ENCODE results near the gene CACNA1I. TPM values are rescaled to one million over a fixed set of nuclear protein-coding genes. Genes with fewer than 3 reads are reported as not detected.

Gene CACNA1I
- total RNA-seq, 1 donor from 2014 or later: 0.41 TPM

- Mint-ChIP-seq H3K27ac (peak overlapping the region; percentile 18), H3K27me3 (peaks cover 63% of the 10 kb centered on the region), H3K4me1 (ENCODE audit: low read depth) (no peaks in the 10 kb centered on the region), H3K9me3 (ENCODE audit: low read depth) (no peaks in the 10 kb centered on the region), H3K36me3 (ENCODE audit: insufficient read depth) (no peaks in the 10 kb centered on the region), H3K4me3 (ENCODE audit: low read depth) (peak overlapping the region; percentile 47)
- DNase-seq (ENCODE audit: low spot score, unreplicated experiment): no peak
- TF ChIP-seq CTCF (IDR thresholded peaks at IDR 0.05; ENCODE audit: unreplicated experiment): no peak
These were observed 92.1 kb downstream of the CACNA1I start for GRCh38 chr22:39662686-39663052.

- no peaks in the 10 kb centered on the region for H3K4me1 Mint-ChIP-seq (ENCODE audit: low read depth)
- no peaks in the 10 kb centered on the region for H3K9me3 Mint-ChIP-seq (ENCODE audit: low read depth)
These were observed 93.2 kb downstream of the CACNA1I start for GRCh38 chr22:39663751-39664150.

GRCh38 chr22:39664485-39665200 lies 94.1 kb downstream of the CACNA1I start:
- Mint-ChIP-seq H3K27me3 (peaks cover 54% of the 10 kb centered on the region), H3K9me3 (ENCODE audit: low read depth) (no peaks in the 10 kb centered on the region), H3K27ac (no peak overlapping the region), H3K36me3 (ENCODE audit: insufficient read depth) (no peaks in the 10 kb centered on the region), H3K4me3 (ENCODE audit: low read depth) (peak overlapping the region; percentile 61), H3K4me1 (ENCODE audit: low read depth) (no peaks in the 10 kb centered on the region)
- DNase-seq (ENCODE audit: low spot score, unreplicated experiment): peak; percentile 63
- no peak for TF ChIP-seq CTCF (IDR thresholded peaks at IDR 0.05; ENCODE audit: unreplicated experiment)

More at GRCh38 chr22:39663751-39664150, 93.2 kb downstream of the CACNA1I start:
- H3K36me3 Mint-ChIP-seq (ENCODE audit: insufficient read depth): no peaks in the 10 kb centered on the region
- H3K27ac Mint-ChIP-seq: no peak overlapping the region
- H3K27me3 Mint-ChIP-seq: peaks cover 61% of the 10 kb centered on the region
- no peak for TF ChIP-seq CTCF (IDR thresholded peaks at IDR 0.05; ENCODE audit: unreplicated experiment)
- no peak overlapping the region for H3K4me3 Mint-ChIP-seq (ENCODE audit: low read depth)
- DNase-seq (ENCODE audit: low spot score, unreplicated experiment): no peak

- Mint-ChIP-seq H3K36me3 (ENCODE audit: insufficient read depth) (no peaks in the 10 kb centered on the region), H3K4me1 (ENCODE audit: low read depth) (no peaks in the 10 kb centered on the region), H3K27ac (no peak overlapping the region), H3K9me3 (ENCODE audit: low read depth) (no peaks in the 10 kb centered on the region), H3K4me3 (ENCODE audit: low read depth) (no peak overlapping the region), H3K27me3 (peaks cover 50% of the 10 kb centered on the region)
- no peak for DNase-seq (ENCODE audit: low spot score, unreplicated experiment)
- no peak for TF ChIP-seq CTCF (IDR thresholded peaks at IDR 0.05; ENCODE audit: unreplicated experiment)
These were observed 94.7 kb downstream of the CACNA1I start for GRCh38 chr22:39665229-39665628.

- no peaks in the 10 kb centered on the region for H3K4me1 Mint-ChIP-seq (ENCODE audit: low read depth)
- no peak for DNase-seq (ENCODE audit: low spot score, unreplicated experiment)
- H3K4me3 Mint-ChIP-seq (ENCODE audit: low read depth): no peak overlapping the region
- no peaks in the 10 kb centered on the region for H3K9me3 Mint-ChIP-seq (ENCODE audit: low read depth)
- H3K36me3 Mint-ChIP-seq (ENCODE audit: insufficient read depth): no peaks in the 10 kb centered on the region
- no peak overlapping the region for H3K27ac Mint-ChIP-seq
- peaks cover 43% of the 10 kb centered on the region for H3K27me3 Mint-ChIP-seq
- TF ChIP-seq CTCF (IDR thresholded peaks at IDR 0.05; ENCODE audit: unreplicated experiment): no peak
These were observed 95.3 kb downstream of the CACNA1I start for GRCh38 chr22:39665661-39666431.

Data from progenitor cell of endocrine pancreas (in vitro differentiated cells).